Measurements from ENCODE around the gene ZNF878. TPM values are rescaled to one million over a fixed set of nuclear protein-coding genes. Genes with fewer than 3 reads are reported as not detected.
A peak's percentile ranks its signal among the peaks of the same experiment; 100 is the strongest.

ZNF878 gene
- total and polyA plus RNA-seq, 2 of the 8 experiments (the other 6 are each of a cell fraction or from before 2014, with no cell fraction given): 0.91 to 9.1 TPM

DNA sequence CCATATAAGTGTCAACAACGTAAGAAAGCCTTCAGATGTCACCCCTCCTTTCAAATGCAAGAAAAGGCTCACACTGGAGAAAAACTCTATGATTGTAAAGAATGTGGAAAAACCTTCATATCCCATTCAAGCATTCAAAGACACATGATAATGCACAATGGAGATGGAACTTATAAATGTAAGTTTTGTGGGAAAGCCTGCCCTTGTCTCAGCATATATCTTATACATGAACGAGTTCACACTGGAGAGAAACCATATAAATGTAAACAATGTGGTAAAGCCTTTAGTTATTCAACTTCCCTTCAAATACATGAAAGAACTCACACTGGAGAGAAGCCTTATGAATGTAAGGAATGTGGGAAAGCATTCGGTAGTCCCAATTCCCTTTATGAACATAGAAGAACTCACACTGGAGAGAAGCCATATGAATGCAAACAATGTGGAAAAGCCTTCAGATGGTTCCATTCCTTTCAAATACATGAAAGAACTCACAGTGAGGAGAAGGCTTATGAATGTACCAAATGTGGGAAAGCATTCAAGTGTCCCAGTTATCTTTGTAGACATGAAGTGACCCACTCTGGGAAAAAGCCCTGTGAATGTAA is 22.9 kb upstream of the ZNF878 start:
- H3K56ac ChIP-seq (replicated peaks; ENCODE audit: insufficient read length, low read depth, low read length): no peak overlapping the region
- no peak overlapping the region for H2BK20ac ChIP-seq (ENCODE audit: low read length)
- no peak overlapping the region for H2BK5ac ChIP-seq (ENCODE audit: low read depth, low read length)
- H4K20me1 ChIP-seq (replicated peaks in 1 of 2; ENCODE audit: control insufficient read depth in 1 of 2, insufficient read depth in 2 of 2, low read length in 2 of 2): no peaks in the 10 kb centered on the region
- H3K14ac ChIP-seq (ENCODE audit: insufficient read length): no peak overlapping the region
- H3K27me3 ChIP-seq (replicated peaks in 1 of 4; ENCODE audit: control insufficient read depth in 3 of 4, extremely low read depth in 1 of 4, insufficient read depth in 3 of 4, low read length in 3 of 4): no peaks in the 10 kb centered on the region
- DNase-seq (ENCODE audit: low read depth in 1 of 2, low spot score in 2 of 2) (no peak), FAIRE-seq (no peak)
- H2BK120ac ChIP-seq (replicated peaks; ENCODE audit: low read depth, low read length): no peak overlapping the region
- 90% methylated on average over 3 of the region's 3 CpGs; no CpG with 5 or more reads in 1 of the 2 experiments for WGBS, 2 experiments (ENCODE audit: extremely low coverage in 1 of 2, insufficient coverage in 1 of 2, insufficient read length in 1 of 2, insufficient replicate concordance in 2 of 2, low coverage in 1 of 2, low lambda C conversion rate in 2 of 2, missing lambda C conversion rate in 1 of 2)
- no peak overlapping the region for H3K27ac ChIP-seq (ENCODE audit: low read depth, low read length)
- H2AK5ac ChIP-seq (ENCODE audit: low read depth, low read length): no peak overlapping the region
- no peak overlapping the region for H4K91ac ChIP-seq (replicated peaks; ENCODE audit: insufficient read length, low read length)
- POLR2A ChIA-PET (ENCODE audit: partially characterized antibody): interaction anchor here (1.9 kb wide), 1 partner anchor 11 kb away, joined by 4 read pairs; the partner anchor contains the start of gene ZNF844
- no peak overlapping the region for H3K9ac ChIP-seq (replicated peaks in 1 of 4; ENCODE audit: extremely low read depth in 1 of 4, low read depth in 3 of 4, low read length in 3 of 4)
- no peaks in the 10 kb centered on the region for H3K79me2 ChIP-seq (ENCODE audit: control insufficient read depth in 1 of 2, insufficient read depth in 2 of 2, low read length in 2 of 2)
- H3K79me1 ChIP-seq (ENCODE audit: low read depth, low read length): no peaks in the 10 kb centered on the region
- H2BK12ac ChIP-seq (ENCODE audit: low read depth, low read length): no peak overlapping the region
- no peak overlapping the region for H3K4me2 ChIP-seq (ENCODE audit: insufficient read depth in 1 of 2, low read depth in 2 of 2, low read length in 2 of 2)
- H2AFZ ChIP-seq (ENCODE audit: low read length): no peak overlapping the region
- H4K5ac ChIP-seq (ENCODE audit: insufficient read length, low read depth, low read length): no peak overlapping the region
- H3K36me3 ChIP-seq (ENCODE audit: control insufficient read depth in 2 of 4, insufficient read depth in 4 of 4, low read length in 3 of 4): peaks cover 16 to 74% (median 51%) of the 10 kb centered on the region in 4 experiments
- peaks cover 68 to 83% of the 10 kb centered on the region in 2 experiments for H3K9me3 ChIP-seq (ENCODE audit: insufficient read depth in 2 of 2, low read depth in 1 of 2, low read length in 1 of 2)
- no peak overlapping the region for H3K18ac ChIP-seq (ENCODE audit: extremely low read depth, low read length)
- H3K4me1 ChIP-seq (replicated peaks in 1 of 4; ENCODE audit: control insufficient read depth in 3 of 4, insufficient read depth in 4 of 4, low read length in 3 of 4): no peaks in the 10 kb centered on the region
- no peak overlapping the region for H2BK15ac ChIP-seq (ENCODE audit: low read length)
- H3K23ac ChIP-seq (ENCODE audit: insufficient read length): no peak overlapping the region
- H3K4me3 ChIP-seq (ENCODE audit: extremely low read depth in 1 of 4, insufficient read depth in 2 of 4, low read depth in 3 of 4, low read length in 4 of 4): 0 out of 8 replicates have a peak overlapping the region, but pooled peaks of 1 of the 4 experiments have one; percentile 13
- H3K4ac ChIP-seq (replicated peaks; ENCODE audit: insufficient read length, low read depth, low read length): no peak overlapping the region
- no peaks in the 10 kb centered on the region for H3K23me2 ChIP-seq (ENCODE audit: low read depth, low read length)
- H4K8ac ChIP-seq (ENCODE audit: extremely low read depth, insufficient read depth, low read length): no peak overlapping the region
- CTCF ChIA-PET (ENCODE audit: partially characterized antibody): no interaction called here
- no peak for TF ChIP-seq CHD1 (IDR thresholded peaks at IDR 0.05; ENCODE audit: low read depth, low read length)
- no peak for TF ChIP-seq BACH1 (IDR thresholded peaks at IDR 0.05; ENCODE audit: low read length)
- no peak for TF ChIP-seq RNF2 (IDR thresholded peaks at IDR 0.05; ENCODE audit: borderline replicate concordance, low read depth, low read length, missing control alignments, poor library complexity, severe bottlenecking)
- no peak for TF ChIP-seq EZH2 (IDR thresholded peaks at IDR 0.05; ENCODE audit: low read depth, low read length, severe bottlenecking)
- no peak for TF ChIP-seq BCL11A (IDR thresholded peaks at IDR 0.05; ENCODE audit: low read depth in 2 of 2, low read length in 2 of 2)
- TF ChIP-seq JUND (IDR thresholded peaks at IDR 0.05; ENCODE audit: low read length): no peak
- no peak for TF ChIP-seq RAD21 (IDR thresholded peaks at IDR 0.05 in 1 of 2, conservative IDR thresholded peaks at IDR 0.05 in 1 of 2; ENCODE audit: low read depth in 2 of 2, low read length in 2 of 2)
- TF ChIP-seq POLR2A (IDR thresholded peaks at IDR 0.05; ENCODE audit: control extremely low read depth in 1 of 2, low read depth in 2 of 2, low read length in 2 of 2): no peak
- no peak for TF ChIP-seq CHD2 (IDR thresholded peaks at IDR 0.05; ENCODE audit: low read length)
- no peak for TF ChIP-seq HDAC6 (IDR thresholded peaks at IDR 0.05; ENCODE audit: low read depth, low read length)
- TF ChIP-seq RXRA (IDR thresholded peaks at IDR 0.05; ENCODE audit: insufficient read depth, low read depth, low read length): no peak
- TF ChIP-seq BRCA1 (IDR thresholded peaks at IDR 0.05; ENCODE audit: low read depth, low read length): no peak
- no peak for TF ChIP-seq SIRT6 (IDR thresholded peaks at IDR 0.05; ENCODE audit: low read length)
- TF ChIP-seq FOSL1 (IDR thresholded peaks at IDR 0.05; ENCODE audit: insufficient read depth, low read depth, low read length): no peak

All from H1 (cell line).